OCI-LY3 (cell line): Measurements from ENCODE around the gene ESR1.

Experiments
- CTCF ChIP-seq: fragments of 200-600, 300-600 bp; sonication (generic); IDR thresholded peaks from 2 replicates; pipeline ENCODE4 v1.5.1; 2014; ENCODE audit warnings: antibody characterized with exemption, low read length, low read depth
- EZH2phosphoT487 ChIP-seq: fragments of 200-600 bp; shearing (Covaris generic); IDR thresholded peaks from 2 replicates; pipeline ENCODE4 v1.6.1; 2018; ENCODE audit warnings: antibody characterized with exemption, mixed run types, low read depth

GRCh38 chr6:152112491-152113261 lies 305.2 kb downstream of the ESR1 start:
- TF ChIP-seq CTCF (no peak), EZH2phosphoT487 (no peak)
